GM19397 (cell line): ENCODE data around the gene C2orf92.
"Not testable (repeated sequence)": the region's sequence is repeated elsewhere in the genome, so short reads cannot be mapped to it uniquely, and the experiment has no call there.

ENCODE experiments used
- ATAC-seq: cut with Tn5 transposase; IDR thresholded peaks from one replicate; pipeline ENCODE4 v1.9.1; 2021; ENCODE audit warnings: mild to moderate bottlenecking, moderate library complexity; ENCODE audit not compliant: unreplicated experiment

Gene C2orf92

GRCh38 chr2:97688062-97688827 lies 18.7 kb downstream of the C2orf92 start:
- no peak for ATAC-seq

GRCh38 chr2:97691166-97691565 lies 21.7 kb downstream of the C2orf92 start:
- no peak for ATAC-seq

GRCh38 chr2:97693476-97693875 lies 24.0 kb downstream of the C2orf92 start:
- no peak for ATAC-seq

GRCh38 chr2:97695744-97696143 lies 26.2 kb downstream of the C2orf92 start:
- no peak for ATAC-seq

- ATAC-seq, result no peak
Measured at GRCh38 chr2:97697252-97698235, 28.0 kb downstream of the C2orf92 start.

- no peak for ATAC-seq
Measured at GRCh38 chr2:97698530-97698929, 29.0 kb downstream of the C2orf92 start.

GRCh38 chr2:97699765-97700444 lies 30.4 kb downstream of the C2orf92 start:
- ATAC-seq, result no peak

- ATAC-seq, result no peak
Measured at GRCh38 chr2:97701186-97701585, 31.7 kb downstream of the C2orf92 start.

- no peak for ATAC-seq
Measured at GRCh38 chr2:97701851-97702465, 32.4 kb downstream of the C2orf92 start.

GRCh38 chr2:97702731-97703470 lies 33.4 kb downstream of the C2orf92 start:
- no peak for ATAC-seq

GRCh38 chr2:97703741-97704140 lies 34.2 kb downstream of the C2orf92 start:
- no peak for ATAC-seq

GRCh38 chr2:97704989-97705388 lies 35.5 kb downstream of the C2orf92 start:
- no peak for ATAC-seq

- ATAC-seq, result no peak
Measured at GRCh38 chr2:97706112-97706511, 36.6 kb downstream of the C2orf92 start.

GRCh38 chr2:97706708-97707345 lies 37.3 kb downstream of the C2orf92 start:
- no peak for ATAC-seq

- ATAC-seq, result no peak
Measured at GRCh38 chr2:97707362-97708047, 38.0 kb downstream of the C2orf92 start.

GRCh38 chr2:97708048-97708380 lies 38.5 kb downstream of the C2orf92 start:
- ATAC-seq, result no peak

- ATAC-seq, result no peak
Measured at GRCh38 chr2:97708608-97709007, 39.1 kb downstream of the C2orf92 start.

- ATAC-seq, result no peak
Measured at GRCh38 chr2:97711394-97711711, 41.8 kb downstream of the C2orf92 start.

GRCh38 chr2:97712175-97712574 lies 42.7 kb downstream of the C2orf92 start:
- ATAC-seq, result not testable (repeated sequence)
